GM19395 (cell line): Measurements from ENCODE around the gene TRMT11.
"Not testable (repeated sequence)": the region's sequence is repeated elsewhere in the genome, so short reads cannot be mapped to it uniquely, and the experiment has no call there.

Experiments used
- ATAC-seq: cut with Tn5 transposase; IDR thresholded peaks from one replicate; pipeline ENCODE4 v1.9.1; 2021; ENCODE audit warnings: mild to moderate bottlenecking, moderate library complexity; ENCODE audit not compliant: unreplicated experiment

Gene TRMT11

DNA sequence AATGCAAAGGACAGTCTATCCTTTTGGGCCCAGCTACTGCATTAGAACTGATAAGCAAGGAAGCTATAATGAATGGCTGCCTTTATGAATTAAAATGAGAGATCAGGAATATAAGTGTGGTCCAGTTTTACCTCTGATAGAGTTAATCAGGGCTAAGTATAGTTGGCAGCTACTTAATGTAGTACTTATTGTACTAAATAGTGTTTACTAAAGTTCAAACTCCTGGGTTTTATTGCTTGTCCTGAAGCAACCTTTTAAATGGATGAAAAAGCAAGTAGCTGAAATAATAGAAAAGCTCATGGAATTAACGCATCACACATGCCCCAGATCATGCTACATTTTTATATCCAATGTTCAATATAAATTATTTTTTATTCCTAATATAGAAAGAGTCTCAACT lies 5.3 kb downstream of the TRMT11 start:
- ATAC-seq = no peak

- ATAC-seq = no peak
Observed at GRCh38 chr6:125994670-125995488, 8.5 kb downstream of the TRMT11 start.

GRCh38 chr6:125995972-125996580 lies 9.7 kb downstream of the TRMT11 start:
- peak; percentile 99 for ATAC-seq

DNA sequence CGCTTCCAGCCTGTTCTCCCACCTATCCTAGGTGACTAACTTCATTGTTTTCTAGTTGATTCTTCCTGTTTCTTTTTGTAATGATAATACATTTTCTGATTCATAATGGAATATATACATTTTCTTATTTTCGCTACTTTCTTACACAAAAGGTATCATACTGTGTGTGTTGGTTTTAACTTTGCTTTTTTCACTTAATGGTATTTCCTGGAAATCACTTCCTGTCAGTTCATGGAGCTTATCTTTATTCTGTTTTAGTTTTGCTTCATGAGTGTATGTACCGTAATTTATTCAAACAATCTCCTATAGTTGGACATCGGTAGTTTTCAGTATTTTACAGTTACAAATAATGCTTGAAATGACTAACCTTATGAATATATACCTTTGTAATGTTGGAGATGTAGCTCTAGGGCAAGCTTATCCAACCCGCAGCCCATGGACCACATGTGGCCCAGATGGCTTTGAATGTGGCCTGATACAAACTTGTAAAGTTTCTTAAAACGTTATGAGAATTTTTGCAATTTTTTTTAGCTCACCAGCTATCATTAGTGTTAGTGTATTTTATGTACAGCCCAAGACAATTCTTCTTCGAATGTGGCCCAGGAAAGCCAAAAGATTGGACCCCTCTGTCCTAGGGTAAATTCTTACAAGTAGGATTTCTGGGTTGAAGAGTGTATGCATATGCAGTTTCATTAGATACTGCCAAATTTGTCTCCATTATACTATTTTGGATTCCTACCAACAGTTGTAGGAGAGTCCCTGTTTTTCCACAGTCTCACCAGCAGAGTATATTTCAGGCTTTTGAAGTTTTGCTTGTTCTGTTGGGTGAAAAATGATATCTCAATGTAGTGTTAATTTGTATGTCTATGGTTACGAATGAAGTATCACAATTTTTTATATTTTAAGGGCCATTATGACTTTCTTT lies 16.7 kb downstream of the TRMT11 start:
- ATAC-seq = no peak

DNA sequence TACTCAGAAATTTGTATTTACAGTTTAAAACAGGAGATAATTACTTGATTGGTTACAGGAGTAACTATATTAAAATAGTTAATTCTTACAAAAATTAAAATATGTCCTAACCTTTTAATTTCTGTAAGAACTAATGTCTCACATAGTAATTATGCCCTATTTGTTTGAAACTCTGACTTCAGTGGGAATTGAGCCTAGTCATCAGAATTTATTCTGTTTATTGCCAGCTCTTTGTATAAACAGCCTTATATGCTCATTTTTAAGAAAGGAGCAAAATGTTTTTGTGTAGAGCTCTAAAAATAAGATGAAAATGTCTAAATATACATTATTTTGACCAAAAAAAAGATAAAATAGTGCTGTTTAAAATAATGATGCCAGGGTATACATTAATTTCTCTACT lies 21.5 kb downstream of the TRMT11 start:
- no peak for ATAC-seq

DNA sequence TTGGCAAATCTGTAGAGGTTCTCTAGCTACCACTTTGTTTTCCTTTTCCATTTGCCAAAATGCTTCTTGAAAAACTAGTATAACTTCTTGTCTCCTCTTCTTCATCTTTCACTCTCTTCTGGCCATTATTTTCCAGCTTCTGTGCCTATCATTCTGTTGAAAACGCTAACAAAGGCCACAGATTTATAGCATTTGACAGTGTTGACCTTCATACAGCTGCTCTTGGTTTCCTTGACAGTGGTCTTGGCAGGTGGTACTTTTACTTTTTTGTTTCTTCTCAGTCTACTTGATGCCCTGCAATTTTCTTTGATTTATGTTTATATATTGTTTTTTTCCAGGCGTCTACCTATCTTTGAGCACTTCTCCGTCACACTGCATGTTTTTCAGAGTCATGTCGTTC lies 23.7 kb downstream of the TRMT11 start:
- ATAC-seq = no peak

DNA sequence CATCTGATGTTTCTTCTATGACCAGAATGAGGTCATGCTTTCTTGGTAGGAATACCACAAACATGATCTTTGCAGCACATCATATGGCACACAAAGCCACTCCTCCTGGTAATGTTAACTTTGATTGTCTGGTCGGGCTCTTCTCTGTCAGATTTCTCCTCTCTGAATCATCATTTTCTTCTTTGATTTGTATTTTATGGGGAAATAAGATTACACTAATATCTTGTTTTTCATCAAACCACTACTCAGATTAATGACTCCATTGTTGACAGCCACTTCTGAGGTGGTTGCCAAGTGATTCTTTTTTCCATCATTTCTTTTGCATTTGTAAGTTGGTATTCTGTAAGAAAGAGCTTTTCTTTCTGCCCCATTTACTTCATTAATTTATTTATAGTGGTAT lies 29.5 kb downstream of the TRMT11 start:
- ATAC-seq = no peak

DNA sequence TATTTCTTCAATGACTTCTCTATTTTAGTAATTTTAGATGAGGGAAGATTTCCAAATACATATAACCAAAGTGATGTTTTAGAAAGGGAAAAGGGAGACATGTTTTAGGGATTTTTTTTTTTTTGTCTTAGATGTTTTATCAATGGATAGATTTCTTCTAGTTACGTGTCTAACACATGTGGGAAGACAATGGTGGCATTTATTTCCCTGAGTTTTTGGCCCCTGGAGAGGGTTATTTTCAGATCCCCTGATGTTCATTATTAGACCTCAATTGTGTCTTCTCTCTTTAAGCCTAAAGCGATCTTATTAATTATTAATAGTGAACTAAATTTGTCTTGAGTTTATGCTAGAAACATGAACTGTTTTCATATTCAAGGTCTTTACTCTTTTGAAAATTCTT lies 30.3 kb downstream of the TRMT11 start:
- no peak for ATAC-seq

- ATAC-seq = no peak
Observed at GRCh38 chr6:126017668-126018067, 31.3 kb downstream of the TRMT11 start.

DNA sequence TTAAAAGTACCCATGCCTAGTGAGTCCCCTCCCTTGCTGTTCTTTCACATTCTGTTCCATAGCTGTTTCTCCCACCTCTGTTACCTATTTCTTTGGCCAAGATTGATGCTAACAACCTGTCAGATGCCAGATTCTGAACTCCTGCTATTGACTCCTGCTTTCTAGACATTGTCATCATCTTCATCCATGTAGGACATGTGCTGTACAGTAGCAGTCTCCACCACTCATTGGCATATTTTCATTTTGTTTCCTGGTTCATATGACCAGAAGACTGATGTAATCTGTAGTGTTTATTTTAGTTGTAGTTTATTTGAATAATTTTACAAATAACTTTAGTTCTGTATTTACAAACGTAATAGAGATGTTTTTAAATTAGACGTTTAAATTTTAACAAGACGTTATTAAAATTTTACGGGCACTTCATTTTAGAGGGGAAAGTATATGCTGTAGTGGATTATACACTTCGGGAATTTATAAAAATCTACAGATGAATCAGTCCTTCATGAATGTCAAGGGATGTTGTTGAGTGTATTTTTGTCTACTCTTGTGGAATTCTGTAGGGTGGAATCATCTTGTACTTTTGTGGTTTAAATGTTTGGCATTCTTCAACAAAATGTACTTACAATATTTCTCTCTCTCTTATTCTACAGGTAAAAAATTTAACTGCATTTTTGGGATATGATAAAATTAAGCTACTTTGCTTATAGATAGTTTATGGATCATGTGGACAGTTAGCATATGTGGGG lies 34.1 kb downstream of the TRMT11 start:
- ATAC-seq = no peak

DNA sequence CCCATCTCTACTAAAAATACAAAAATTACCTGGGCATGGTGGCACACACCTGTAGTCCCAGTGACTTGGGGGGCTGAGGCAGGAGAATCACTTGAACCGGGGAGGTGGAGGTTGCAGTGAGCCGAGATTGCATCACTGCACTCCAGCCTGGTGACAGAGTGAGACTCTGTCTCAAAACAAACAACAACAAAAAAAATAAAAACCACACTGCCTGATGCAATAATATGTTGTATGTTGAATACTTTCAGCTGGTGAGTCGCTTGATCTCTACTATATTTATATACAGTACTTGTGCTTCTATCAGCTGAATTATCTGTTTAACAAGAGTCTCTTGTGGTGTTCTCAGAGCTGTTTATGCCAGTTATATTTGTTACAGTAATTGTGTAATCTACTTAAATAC lies 37.1 kb downstream of the TRMT11 start:
- ATAC-seq = not testable (repeated sequence)

GRCh38 chr6:126026001-126026400 lies 39.7 kb downstream of the TRMT11 start:
- no peak for ATAC-seq

DNA sequence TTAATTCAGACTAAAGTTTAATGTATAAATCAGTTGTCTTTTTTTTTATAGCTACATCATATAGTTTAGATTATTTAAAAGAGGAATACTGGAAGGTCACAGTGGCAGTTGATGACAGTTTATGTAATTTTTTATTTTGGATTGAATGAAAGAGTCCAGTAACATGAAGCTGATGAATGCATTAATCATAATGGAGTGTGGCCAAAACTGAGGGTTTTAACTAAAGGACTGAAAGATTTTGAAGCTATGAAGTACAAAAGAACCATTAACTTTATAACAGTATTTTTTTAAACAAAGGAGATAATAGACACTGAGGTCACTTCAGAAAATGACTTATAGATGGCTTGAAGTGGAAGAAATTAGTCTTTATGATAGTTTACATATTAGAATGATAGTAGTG lies 41.3 kb downstream of the TRMT11 start:
- ATAC-seq = no peak

GRCh38 chr6:126030045-126030444 lies 43.7 kb downstream of the TRMT11 start:
- ATAC-seq = no peak

GRCh38 chr6:126033696-126034095 lies 47.4 kb downstream of the TRMT11 start:
- peak; percentile 86 for ATAC-seq

GRCh38 chr6:126034656-126035055 lies 48.3 kb downstream of the TRMT11 start:
- ATAC-seq = no peak

DNA sequence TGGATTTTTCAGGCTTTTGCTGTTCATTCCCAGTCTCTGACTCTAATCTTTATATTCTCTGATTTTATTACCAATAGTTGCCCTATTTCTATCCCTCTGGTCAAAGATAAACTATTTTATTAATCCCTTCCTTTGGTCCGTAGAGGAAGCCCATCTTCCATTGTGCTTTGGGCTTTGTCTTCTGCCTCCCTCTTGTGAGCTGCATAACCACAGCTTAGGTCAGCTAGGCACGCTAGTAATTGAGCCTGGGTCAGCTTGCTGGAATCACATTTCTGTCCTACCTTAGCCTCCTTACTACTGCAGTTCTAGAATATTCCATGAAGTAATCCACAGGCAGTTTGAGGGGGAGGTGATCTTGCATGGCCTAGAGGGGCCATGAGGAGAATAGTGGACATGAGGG lies 49.4 kb downstream of the TRMT11 start:
- ATAC-seq = no peak

DNA sequence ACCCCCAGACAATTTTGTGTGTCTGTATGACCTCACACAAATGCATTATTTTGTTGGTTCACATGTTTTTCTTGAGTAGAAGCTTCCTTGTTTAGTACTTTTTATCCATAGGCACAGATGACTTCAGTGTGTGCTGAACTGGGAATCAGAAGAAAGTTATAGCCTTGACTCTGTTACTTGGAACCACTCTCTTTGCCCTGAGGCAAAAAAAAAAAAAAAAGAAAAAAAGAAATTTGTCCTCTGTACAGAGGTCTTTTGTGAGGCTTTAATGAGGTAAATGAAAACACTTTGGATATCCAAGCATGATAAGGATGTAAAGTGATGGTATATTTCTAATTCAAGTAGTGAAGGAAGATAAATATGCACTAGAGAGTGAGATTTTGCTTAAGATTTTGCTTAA lies 51.9 kb downstream of the TRMT11 start:
- no peak for ATAC-seq

DNA sequence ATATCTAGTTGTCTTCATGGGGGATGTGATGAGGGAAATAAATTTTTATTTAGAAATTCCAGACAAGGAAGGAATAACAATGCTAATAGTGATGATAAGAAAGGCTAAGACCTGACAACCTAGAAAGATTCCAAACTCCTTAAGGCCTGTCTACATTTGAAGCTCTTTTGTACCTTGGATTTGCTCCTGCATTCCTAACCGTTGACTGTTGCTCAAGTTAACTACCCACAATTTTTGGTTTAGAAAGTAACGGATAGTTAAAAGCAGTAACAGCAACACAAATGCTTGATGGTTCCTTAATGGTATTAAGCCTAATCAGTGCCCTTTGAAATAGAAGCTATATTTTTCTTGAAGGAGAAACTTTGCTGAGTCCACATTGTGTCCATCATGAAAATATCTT lies 52.9 kb downstream of the TRMT11 start:
- ATAC-seq = no peak

DNA sequence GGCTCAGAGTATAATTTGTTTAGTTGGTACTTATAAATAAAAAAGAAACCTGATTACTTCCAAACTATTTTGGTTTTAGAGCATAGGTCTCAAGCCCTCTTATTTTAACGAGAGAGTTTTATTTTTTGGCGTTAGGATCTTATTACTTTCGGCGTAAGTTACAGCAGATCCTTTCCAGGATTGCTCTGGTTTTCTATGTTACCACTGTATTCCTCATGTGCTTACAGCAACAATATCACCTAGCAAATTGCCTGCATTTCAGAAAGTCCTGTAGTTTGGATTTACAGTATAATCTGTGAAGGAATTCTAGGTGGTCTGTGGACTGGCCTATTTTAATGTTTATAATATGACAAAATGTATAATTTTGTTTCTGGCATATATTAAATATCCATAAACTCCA lies 54.1 kb downstream of the TRMT11 start:
- ATAC-seq = no peak

- no peak for ATAC-seq
Observed at GRCh38 chr6:126040826-126041225, 54.5 kb downstream of the TRMT11 start.
